Measurements from ENCODE around the gene GPX6.
"Not testable (repeated sequence)": the region's sequence is repeated elsewhere in the genome, so short reads cannot be mapped to it uniquely, and the experiment has no call there.

Gene GPX6

GRCh38 chr6:28511628-28512300 lies 3.8 kb downstream of the GPX6 start:
- Histone ChIP-seq H3K27me3 (ENCODE audit: insufficient read depth, poor library complexity, severe bottlenecking) (peaks cover 13% of the 10 kb centered on the region), H3K27ac (ENCODE audit: poor library complexity, severe bottlenecking) (no peak overlapping the region), H3K9me3 (ENCODE audit: severe bottlenecking) (no peaks in the 10 kb centered on the region), H3K36me3 (ENCODE audit: low read depth) (no peaks in the 10 kb centered on the region), H3K4me3 (ENCODE audit: severe bottlenecking) (no peak overlapping the region), H3K4me1 (ENCODE audit: insufficient read depth, poor library complexity, severe bottlenecking) (no peaks in the 10 kb centered on the region)
- no peak for ATAC-seq (ENCODE audit: low read depth)
- no peak for DNase-seq (ENCODE audit: low spot score)
- TF ChIP-seq CTCF (IDR thresholded peaks at IDR 0.05; ENCODE audit: poor library complexity, severe bottlenecking) = no peak

- no peak for ATAC-seq (ENCODE audit: low read depth)
- no peak overlapping the region for H3K27ac ChIP-seq (ENCODE audit: poor library complexity, severe bottlenecking)
- no peaks in the 10 kb centered on the region for H3K4me1 ChIP-seq (ENCODE audit: insufficient read depth, poor library complexity, severe bottlenecking)
- H3K9me3 ChIP-seq (ENCODE audit: severe bottlenecking) = no peaks in the 10 kb centered on the region
- no peaks in the 10 kb centered on the region for H3K36me3 ChIP-seq (ENCODE audit: low read depth)
- no peak overlapping the region for H3K4me3 ChIP-seq (ENCODE audit: severe bottlenecking)
- no peak for TF ChIP-seq CTCF (IDR thresholded peaks at IDR 0.05; ENCODE audit: poor library complexity, severe bottlenecking)
- no peak for DNase-seq (ENCODE audit: low spot score)
- H3K27me3 ChIP-seq (ENCODE audit: insufficient read depth, poor library complexity, severe bottlenecking) = no peaks in the 10 kb centered on the region
Measured at GRCh38 chr6:28506807-28507475, 8.7 kb downstream of the GPX6 start.

- DNase-seq (ENCODE audit: low spot score) (no peak), ATAC-seq (ENCODE audit: low read depth) (no peak)
- H3K27ac ChIP-seq (ENCODE audit: poor library complexity, severe bottlenecking) = no peak overlapping the region
- TF ChIP-seq CTCF (IDR thresholded peaks at IDR 0.05; ENCODE audit: poor library complexity, severe bottlenecking) = no peak
- H3K4me1 ChIP-seq (ENCODE audit: insufficient read depth, poor library complexity, severe bottlenecking) = no peaks in the 10 kb centered on the region
- H3K4me3 ChIP-seq (ENCODE audit: severe bottlenecking) = no peak overlapping the region
- H3K27me3 ChIP-seq (ENCODE audit: insufficient read depth, poor library complexity, severe bottlenecking) = no peaks in the 10 kb centered on the region
- no peaks in the 10 kb centered on the region for H3K36me3 ChIP-seq (ENCODE audit: low read depth)
- H3K9me3 ChIP-seq (ENCODE audit: severe bottlenecking) = no peaks in the 10 kb centered on the region
Measured at GRCh38 chr6:28505733-28506132, 9.9 kb downstream of the GPX6 start.

- not testable (repeated sequence) for H3K36me3 ChIP-seq (ENCODE audit: low read depth); H3K27ac ChIP-seq (ENCODE audit: poor library complexity, severe bottlenecking); DNase-seq (ENCODE audit: low spot score); H3K27me3 ChIP-seq (ENCODE audit: insufficient read depth, poor library complexity, severe bottlenecking); H3K4me1 ChIP-seq (ENCODE audit: insufficient read depth, poor library complexity, severe bottlenecking); H3K4me3 ChIP-seq (ENCODE audit: severe bottlenecking); ATAC-seq (ENCODE audit: low read depth); H3K9me3 ChIP-seq (ENCODE audit: severe bottlenecking)
Measured at GRCh38 chr6:28502709-28503305, 12.8 kb downstream of the GPX6 start.

- not testable (repeated sequence) for H3K36me3 ChIP-seq (ENCODE audit: low read depth); H3K4me1 ChIP-seq (ENCODE audit: insufficient read depth, poor library complexity, severe bottlenecking); H3K27ac ChIP-seq (ENCODE audit: poor library complexity, severe bottlenecking); H3K9me3 ChIP-seq (ENCODE audit: severe bottlenecking); H3K4me3 ChIP-seq (ENCODE audit: severe bottlenecking); ATAC-seq (ENCODE audit: low read depth); DNase-seq (ENCODE audit: low spot score); H3K27me3 ChIP-seq (ENCODE audit: insufficient read depth, poor library complexity, severe bottlenecking)
Measured at GRCh38 chr6:28502136-28502535, 13.5 kb downstream of the GPX6 start.

Data from RWPE2 (cell line).